AG04449 (cell line): Measurements from ENCODE around the gene CETP.
"Not testable (repeated sequence)": the region's sequence is repeated elsewhere in the genome, so short reads cannot be mapped to it uniquely, and the experiment has no call there.

ENCODE experiments used
- CTCF ChIA-PET: fragments of 350-600 bp; formaldehyde crosslinking; extraction: SDS; loops from one replicate; lab custom pipeline; 2021; ENCODE audit warnings: antibody characterized with exemption; lab: Yijun Ruan, JAX
- POLR2A ChIA-PET: fragments of 400-600, 350-600 bp; formaldehyde crosslinking; extraction: SDS; loops from one replicate; lab custom pipeline; 2020; ENCODE audit warnings: antibody characterized with exemption, inconsistent platforms; lab: Yijun Ruan, JAX
- DNase-seq: peaks from one replicate; pipeline ENCODE4 v3.0.0-alpha.2; 2010; ENCODE audit warnings: low read depth, low spot score
- H3K4me3 ChIP-seq: 2 replicates; pipeline ENCODE4 v1.5.1; 2011; ENCODE audit warnings: low read depth, mild to moderate bottlenecking, control low read depth, low read length
- TF ChIP-seq, protein P1 (sequence below): IDR thresholded peaks from one replicate; pipeline ENCODE4 v1.5.1; 2011; ENCODE audit warnings: mild to moderate bottlenecking, moderate library complexity, low read length, control low read depth, inconsistent platforms; ENCODE audit not compliant: insufficient read depth; ENCODE audit errors: missing control alignments

Gene CETP

DNA sequence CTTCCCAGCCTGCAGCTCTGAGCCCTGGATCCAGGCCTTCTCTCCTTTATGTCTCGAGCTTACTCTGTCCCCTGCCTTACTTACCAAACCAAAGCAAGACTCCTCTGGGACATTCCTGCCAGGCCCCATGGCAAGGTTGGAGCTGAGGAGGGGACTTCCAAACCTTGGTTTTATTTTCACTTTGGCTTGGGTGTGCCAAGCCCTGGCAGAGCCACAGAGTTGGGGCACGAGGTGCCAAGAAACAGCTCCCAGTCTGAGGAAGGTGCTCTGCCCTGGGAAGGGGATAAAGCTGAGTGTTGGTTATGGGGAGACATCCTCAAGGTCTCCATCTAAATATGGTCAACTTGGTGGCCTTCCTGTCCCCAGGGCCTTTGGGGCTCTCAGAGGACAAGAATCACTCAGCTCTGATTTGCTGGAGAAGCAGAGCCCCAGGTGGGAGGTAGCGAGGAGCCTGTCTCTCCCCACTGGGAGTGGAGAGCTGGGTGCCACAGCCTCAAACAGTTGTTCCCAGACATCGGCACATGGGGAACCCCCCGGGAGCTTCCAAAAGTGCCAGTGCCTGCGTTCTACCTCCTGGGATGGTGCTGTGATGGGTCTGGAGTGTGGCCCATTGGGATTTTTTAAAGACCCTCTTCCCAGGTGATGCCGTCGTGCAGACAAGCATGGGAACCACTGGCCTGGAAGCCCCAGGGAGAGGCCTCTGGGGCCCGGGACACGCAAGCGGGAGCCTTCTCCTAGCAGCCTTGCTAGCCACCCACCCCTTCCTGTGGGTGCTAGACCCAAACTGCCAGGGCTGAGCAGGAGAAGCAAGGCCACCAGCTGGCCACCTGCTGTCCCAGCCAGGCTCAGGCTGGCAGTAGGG, 37.9 kb downstream of the CETP start:
- ChIA-PET CTCF (interaction anchor here (0.7 to 1.2 kb wide), 3 partner anchors 12 to 133 kb away, joined by 3 to 4 read pairs (median 4); partner anchors contain the start of gene CPNE2), POLR2A (interaction anchor here (0.7 to 1.2 kb wide), 2 partner anchors 11 to 52 kb away, joined by 4 to 5 read pairs; partner anchors contain the start of gene NLRC5)
- no peak for DNase-seq
- no peak overlapping the region for H3K4me3 ChIP-seq
- TF ChIP-seq, protein P1, sequence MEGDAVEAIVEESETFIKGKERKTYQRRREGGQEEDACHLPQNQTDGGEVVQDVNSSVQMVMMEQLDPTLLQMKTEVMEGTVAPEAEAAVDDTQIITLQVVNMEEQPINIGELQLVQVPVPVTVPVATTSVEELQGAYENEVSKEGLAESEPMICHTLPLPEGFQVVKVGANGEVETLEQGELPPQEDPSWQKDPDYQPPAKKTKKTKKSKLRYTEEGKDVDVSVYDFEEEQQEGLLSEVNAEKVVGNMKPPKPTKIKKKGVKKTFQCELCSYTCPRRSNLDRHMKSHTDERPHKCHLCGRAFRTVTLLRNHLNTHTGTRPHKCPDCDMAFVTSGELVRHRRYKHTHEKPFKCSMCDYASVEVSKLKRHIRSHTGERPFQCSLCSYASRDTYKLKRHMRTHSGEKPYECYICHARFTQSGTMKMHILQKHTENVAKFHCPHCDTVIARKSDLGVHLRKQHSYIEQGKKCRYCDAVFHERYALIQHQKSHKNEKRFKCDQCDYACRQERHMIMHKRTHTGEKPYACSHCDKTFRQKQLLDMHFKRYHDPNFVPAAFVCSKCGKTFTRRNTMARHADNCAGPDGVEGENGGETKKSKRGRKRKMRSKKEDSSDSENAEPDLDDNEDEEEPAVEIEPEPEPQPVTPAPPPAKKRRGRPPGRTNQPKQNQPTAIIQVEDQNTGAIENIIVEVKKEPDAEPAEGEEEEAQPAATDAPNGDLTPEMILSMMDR, result no peak

DNA sequence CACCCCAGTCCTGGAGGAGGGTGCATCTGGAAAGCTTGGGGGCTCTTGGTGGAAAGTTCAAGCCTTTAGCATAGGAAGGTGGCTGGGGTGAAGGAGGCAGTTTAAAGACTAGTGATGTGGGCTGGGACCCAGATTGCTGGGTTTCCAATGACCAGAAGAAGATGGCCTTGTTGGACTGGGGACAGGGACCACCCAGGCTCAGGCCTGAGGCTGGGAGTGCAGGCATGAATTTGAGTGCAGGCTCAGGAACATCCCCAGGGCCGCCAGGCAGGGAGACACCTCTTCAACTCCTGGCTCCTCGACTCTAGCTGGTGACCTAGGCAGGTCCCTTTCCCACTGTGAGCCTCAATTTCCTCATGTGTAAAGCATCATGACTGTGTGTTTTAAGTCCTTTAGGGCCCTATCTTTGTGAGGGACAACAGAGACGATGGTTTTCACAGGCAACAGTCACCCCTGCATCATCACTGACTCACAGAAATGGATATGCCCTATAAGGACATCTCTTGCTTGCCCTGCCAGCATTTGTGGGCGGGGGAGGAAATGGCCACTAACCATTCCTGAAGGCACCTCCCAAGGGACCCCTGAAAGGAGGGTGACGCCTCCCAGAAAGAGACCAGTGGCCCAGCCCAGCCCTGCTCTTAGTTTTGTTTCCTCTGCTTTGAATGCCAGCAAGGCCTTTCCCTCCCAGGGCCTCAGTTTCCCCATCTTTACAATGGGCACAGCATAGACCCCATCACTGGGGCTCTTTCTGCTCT, 38.7 kb downstream of the CETP start:
- POLR2A ChIA-PET, result interaction anchor here (0.7 to 1.2 kb wide), 2 partner anchors 12 to 53 kb away, joined by 4 to 5 read pairs; partner anchors contain the start of gene NLRC5
- DNase-seq, result peak; percentile 72
- no peak overlapping the region for H3K4me3 ChIP-seq
- CTCF ChIA-PET, result interaction anchor here (0.9 kb wide), 1 partner anchor 13 kb away, joined by 4 read pairs; no protein-coding TSS in a partner anchor
- TF ChIP-seq, protein P1, result no peak

DNA sequence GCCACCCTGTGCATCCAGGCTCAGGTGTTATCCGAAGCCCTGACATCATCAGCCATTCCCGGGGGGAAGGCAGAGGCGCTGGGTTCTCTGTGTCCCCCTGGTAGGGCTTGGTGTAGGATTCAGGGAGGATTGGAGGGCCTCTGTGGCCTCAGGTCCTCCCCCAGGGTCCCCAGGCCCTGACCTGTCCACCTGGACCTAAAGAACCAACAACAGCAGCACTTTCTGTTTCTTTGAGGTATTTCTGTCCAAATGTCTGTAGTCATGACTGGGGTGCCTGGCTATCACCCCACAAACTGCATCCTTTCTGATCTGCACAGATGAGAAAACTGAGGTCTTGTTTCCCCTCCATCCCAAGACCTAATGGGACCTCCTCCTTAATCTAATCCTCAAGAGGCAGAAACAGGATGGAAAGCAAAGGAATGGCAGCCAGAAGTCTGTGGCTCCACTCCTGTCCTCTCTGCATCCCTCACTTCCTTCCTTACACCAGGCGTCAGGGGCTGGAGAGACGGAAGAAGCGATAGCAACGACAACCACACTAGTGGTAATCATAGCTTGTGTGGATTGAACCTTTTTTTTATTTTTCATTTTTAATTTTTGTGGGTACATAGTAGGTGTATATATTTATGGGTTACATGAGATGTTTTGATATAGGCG, 39.4 kb downstream of the CETP start:
- no peak for DNase-seq
- TF ChIP-seq, protein P1, result no peak
- no peak overlapping the region for H3K4me3 ChIP-seq
- ChIA-PET POLR2A (no interaction called here), CTCF (interaction anchor here (1.5 kb wide), 1 partner anchor 44 kb away, joined by 3 read pairs; no protein-coding TSS in a partner anchor)

DNA sequence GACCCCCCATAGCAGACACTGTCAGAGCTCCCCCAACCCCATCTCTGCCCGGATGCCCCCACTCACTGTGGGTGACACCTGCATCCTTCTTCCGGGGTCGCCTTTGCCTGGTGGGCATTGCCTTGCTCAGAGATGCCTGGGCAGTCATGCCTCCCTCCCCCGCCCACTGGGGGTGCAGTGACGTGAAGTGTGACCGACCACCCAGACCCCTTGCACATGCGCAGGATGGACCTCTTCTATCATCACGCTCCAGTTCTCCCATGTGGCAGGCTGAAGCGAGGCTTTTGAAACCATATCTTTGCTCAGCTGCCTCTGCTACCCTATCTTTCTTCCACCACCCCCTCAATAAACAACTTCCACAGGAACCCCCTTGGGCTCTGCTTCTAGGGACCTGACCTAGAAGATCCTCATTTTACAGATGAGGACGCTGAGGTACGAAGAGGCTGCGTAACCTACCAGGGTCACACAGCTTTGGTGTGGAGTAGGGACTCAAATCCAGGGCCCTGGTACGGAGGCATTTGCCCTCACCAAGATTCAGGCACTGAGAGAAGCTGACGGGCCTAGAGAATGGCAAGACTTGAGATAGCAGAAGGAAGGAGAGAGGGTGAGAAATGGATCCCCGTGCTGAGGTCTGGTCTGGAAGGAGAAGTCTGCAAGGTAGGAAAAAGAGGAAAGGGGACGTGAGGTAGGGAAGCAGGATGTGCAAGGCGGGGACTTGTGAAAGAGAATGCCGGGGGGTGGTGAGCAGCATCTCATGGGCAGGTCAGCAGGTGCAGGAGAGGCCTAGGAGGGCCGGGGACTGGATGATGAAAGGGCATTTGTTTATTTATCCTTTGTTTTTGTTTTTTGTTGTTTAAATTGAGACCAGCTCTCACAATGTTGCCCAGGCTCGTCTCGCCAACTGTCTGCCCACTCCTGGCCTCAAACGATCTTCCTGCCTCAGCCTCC, 42.0 kb downstream of the CETP start:
- ChIA-PET CTCF (no interaction called here), POLR2A (no interaction called here)
- DNase-seq, result no peak
- TF ChIP-seq, protein P1, result no peak
- no peak overlapping the region for H3K4me3 ChIP-seq

DNA sequence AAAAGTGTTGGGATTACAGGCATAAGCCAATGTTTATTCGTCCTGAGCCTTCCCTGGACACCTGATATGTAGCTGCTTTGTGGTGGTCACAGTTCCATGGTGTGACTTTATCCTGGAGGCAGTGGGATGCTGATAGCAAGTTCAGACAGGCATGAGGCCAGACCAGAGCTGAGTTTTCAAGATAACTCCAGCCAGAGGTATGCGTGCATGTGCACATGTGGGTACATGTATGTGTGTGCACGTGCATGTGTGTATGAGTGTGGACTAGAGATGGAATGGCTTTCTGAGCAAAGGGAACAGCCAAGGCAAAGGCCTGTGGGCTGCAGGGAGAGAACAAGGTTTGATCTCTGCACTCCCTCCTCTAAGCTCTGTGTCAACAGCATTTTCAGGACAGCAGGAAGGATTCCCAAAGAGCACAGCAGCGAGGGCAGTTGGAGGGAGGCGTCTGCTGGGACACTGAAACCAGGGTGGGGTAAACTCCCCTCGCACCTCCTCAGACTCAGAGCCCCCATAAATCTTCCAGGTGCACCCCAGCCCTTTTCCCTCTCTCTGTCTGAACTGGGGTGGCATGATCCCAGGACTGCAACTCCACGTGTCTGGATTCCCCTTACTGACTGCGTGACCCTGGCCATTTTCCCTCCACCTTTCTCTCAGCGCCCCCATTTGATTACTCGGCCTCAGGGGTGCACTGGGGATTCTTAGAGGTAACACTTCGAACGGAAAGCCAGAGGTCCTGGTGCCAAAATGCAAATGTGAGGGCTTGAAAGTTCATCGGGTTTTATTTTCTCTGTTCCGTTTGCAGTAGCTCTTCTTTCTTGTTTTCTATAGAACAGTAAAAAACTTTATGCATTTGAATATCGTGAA, 42.9 kb downstream of the CETP start:
- no peak for DNase-seq
- ChIA-PET POLR2A (no interaction called here), CTCF (interaction anchor here (1.3 kb wide), 1 partner anchor 41 kb away, joined by 3 read pairs; no protein-coding TSS in a partner anchor)
- TF ChIP-seq, protein P1, result no peak
- no peak overlapping the region for H3K4me3 ChIP-seq

DNA sequence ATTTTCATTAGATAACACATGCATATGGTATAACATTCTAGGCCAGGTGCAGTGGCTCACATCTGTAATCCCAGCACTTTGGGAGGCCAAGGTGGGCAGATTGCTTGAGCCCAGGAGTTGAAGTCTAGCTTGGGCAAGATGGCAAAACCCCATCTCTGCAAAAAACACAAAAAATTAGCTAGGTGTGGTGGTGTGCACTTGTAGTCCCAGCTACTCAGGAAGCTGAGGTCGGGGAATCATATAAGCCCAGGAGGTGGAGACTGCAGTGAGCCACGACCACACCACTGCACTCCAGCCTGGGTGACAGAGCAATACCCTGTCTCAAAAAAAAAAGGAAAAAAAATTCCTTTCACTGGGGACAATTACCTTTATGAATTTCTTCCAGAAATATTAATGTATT, 43.8 kb downstream of the CETP start:
- DNase-seq, POLR2A ChIA-PET: not testable (repeated sequence)
- CTCF ChIA-PET, result interaction anchor here (1.3 kb wide), 1 partner anchor 40 kb away, joined by 3 read pairs; no protein-coding TSS in a partner anchor

More for the DNA sequence above, 43.8 kb downstream of the CETP start:
- not testable (repeated sequence) for H3K4me3 ChIP-seq
